ACHN (cell line): Measurements from ENCODE around the gene TECPR2.

Experiments
- DNase-seq: peaks from one replicate; pipeline ENCODE4 v3.0.0-alpha.2; 2015
- in situ Hi-C: cut with HindIII; loops from 2 replicates; pipeline ENCODE4 v1.10.0; 2017; ENCODE audit warnings: low sequenced_read_pairs, low pct_ligation_motif_present, low pct_unique_long_range_greater_than_20kb

The TECPR2 gene

DNA sequence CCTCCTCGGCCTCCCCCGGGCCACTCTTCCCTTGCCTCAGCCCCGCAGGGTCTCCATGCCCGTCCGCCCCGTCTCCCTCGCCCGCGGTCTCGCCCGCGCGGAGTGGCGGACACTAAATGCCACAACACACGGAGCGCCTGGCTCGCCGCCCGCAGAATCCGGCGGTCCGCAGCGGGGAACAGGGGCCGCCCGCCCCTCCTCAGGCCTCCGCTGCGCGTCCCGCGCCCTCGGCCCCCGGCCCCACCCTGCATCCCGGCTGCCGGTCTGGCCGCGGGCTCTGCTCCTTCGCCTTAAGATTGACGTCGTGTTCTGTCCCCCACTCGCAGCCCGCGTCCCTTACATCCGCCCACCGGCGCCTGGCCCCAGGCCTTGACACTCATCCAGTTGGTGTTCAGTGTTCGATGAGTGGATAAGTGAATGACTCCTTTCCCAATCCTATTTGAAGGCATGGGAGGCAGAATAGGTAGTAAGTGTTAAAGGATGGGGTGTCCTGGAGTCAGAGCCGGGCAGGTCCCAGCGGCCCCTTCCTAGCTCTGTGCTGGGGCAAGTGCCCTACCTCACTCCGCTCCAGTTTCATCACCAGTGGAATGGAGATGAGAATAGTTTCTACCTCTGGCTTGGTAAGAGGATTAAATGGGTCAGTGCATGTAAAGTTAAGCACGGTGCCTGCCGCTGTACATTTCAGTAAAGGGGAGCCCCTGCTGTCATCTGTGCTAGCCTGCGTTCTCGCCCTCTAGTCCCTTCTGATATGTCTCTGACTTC is 622 bp downstream of the TECPR2 start:
- in situ Hi-C loops: no loop called here
- DNase-seq: peak; percentile 21

DNA sequence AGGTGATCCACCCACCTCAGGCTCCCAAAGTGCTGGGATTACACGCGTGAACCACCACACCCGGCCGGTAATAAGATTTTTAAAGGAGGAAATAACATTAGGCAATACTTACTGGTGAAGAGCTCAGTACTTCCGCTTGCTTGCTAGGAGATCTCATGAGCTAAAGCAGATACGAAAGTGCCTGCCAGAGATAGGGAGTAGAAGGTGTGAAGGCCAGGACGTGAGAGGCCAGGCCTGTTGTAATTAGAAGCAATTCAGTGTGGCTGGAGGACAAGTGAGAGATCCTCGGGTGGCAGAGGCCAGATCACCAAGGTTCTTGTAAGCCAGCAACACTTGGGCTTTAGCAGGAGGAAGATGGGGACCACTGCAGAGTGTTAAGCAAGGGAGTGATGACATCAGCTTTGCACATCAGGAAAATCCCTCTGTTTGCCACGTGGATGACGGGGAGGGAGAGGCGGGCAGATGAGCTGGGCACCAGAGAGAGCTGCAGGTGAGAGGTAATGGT is 7.6 kb downstream of the TECPR2 start:
- in situ Hi-C loops: no loop called here
- no peak for DNase-seq

GRCh38 chr14:102371361-102371760 is 8.6 kb downstream of the TECPR2 start:
- in situ Hi-C loops: no loop called here
- no peak for DNase-seq

DNA sequence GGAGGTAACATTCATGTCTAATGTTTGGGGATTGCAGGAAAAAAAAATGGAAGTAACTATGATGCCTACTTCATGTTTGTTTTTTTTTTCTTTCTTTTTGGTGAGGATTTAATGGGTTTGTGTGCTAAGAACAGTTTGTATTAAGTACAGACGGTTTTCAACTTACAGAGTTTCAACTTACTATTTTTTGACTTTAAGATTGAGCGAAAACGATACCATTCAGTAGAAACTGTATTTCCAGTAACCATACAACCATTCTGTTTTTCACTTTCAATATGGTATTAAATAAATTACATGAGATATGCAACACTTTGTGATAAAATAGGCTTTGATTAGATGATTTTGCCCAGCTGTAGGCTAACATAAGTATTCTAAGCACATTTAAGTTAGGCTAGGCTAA is 10.4 kb downstream of the TECPR2 start:
- DNase-seq: no peak
- in situ Hi-C loops: no loop called here

GRCh38 chr14:102374264-102374663 is 11.5 kb downstream of the TECPR2 start:
- in situ Hi-C loops: no loop called here
- DNase-seq: no peak

DNA sequence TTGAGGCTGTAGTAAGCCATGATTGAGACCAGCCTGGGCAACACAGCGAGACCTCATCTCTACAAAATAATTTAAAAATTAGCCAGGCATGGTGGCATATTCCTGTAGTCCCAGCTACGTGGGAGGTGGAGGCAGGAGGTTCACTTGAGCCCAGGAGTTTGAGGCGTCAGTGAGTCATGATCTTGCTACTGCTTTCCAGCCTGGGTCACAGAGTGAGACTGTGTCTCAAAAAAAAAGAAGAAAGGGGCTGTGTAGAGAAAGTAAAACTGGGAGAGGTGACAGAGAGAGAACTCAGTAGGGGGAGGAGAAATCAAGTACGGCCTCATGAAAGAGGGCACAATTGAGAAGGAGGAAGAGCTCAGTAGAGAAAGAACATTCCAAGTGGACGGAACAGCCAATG is 12.4 kb downstream of the TECPR2 start:
- DNase-seq: no peak
- in situ Hi-C loops: no loop called here

GRCh38 chr14:102377696-102378095 is 15.0 kb downstream of the TECPR2 start:
- no peak for DNase-seq
- in situ Hi-C loops: no loop called here

GRCh38 chr14:102378830-102379229 is 16.1 kb downstream of the TECPR2 start:
- in situ Hi-C loops: no loop called here
- no peak for DNase-seq

DNA sequence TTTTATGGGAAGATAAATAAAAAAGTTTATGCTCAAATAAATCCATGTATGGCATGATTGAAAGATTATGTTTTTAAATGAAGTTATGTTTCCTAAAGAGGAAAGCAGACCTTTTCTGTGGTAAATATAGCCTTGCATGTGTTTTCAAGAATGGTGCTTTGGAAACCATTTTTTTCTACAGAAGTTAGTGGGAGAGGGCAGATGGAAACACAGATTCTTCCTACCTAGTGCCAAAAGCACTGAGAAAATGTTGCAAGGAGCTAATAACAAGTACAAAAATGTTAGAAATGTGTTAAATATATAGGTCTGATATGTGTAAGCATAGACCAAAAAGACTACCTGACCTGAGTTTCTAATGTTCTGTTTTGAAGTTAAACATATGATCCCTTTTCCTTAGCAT is 24.3 kb downstream of the TECPR2 start:
- no peak for DNase-seq
- in situ Hi-C loops: no loop called here

DNA sequence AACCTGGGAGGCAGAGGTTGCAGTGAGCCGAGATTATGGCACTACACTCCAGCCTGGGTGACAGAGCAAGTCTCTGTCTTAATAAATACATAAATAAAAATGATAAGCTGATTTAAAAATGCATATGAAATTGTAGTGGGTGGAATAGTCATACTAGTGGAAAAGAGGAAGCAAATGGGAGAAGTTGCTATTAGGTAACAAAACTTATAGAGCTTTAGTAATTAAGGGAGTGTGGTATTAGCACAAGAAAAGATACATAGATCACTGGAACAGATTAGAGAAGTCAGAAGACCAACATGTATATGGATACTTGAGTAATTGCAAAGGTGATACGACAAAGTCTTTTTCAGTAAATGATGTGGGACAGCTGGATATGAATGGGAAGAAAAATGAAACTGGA is 26.5 kb downstream of the TECPR2 start:
- in situ Hi-C loops: no loop called here

GRCh38 chr14:102390064-102390855 is 27.5 kb downstream of the TECPR2 start:
- DNase-seq: no peak
- in situ Hi-C loops: no loop called here

More for the DNA sequence above, 26.5 kb downstream of the TECPR2 start:
- DNase-seq: no peak

DNA sequence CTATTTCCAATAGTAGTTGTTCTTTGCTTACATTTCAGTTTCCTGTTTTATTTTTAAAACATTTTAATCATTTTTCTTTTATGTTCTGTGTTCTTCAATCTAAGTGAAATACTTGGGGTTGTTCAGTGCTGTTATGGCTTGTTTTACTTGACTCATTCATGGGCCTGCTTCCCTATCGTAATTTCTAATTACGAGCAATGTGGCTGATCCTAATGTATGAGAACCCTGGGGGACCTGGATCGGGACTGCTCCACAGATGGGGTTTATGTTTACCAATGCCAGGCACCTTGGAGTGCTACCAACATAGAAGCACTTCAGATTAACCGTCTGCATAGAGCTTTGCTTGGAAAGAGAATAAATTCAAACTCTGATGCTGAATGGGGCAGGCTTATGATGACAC is 29.8 kb downstream of the TECPR2 start:
- no peak for DNase-seq
- in situ Hi-C loops: no loop called here

DNA sequence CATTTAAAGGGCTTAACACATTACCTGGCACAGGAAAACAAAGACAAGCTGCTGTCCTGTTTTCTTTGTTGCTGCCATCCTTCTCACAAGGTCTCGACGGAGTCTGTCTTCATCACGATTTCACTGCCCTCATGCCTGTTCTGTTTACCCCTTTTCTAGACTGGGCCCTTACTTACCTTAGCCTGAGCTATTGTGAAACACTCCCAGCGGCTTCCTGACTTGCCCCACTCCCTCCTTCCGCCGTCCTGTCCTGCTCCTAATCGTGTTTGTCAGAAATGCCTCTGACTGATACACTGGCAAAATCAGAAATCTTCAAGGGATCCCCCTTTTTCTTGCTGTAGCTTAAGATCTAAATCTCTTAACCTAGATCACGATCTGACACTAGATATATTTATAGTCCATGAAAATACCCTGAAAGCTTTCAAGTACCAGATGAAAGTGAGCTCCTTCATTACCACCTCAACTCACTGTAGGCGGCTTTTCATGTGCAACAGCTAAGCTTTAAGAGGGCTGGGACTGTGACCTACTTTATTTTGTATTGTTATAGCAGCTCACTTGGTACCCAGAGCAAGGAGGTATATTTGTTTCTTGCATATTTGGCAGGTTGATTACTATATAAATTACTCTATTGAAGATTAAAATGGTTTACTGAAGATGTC is 32.1 kb downstream of the TECPR2 start:
- in situ Hi-C loops: no loop called here
- no peak for DNase-seq

DNA sequence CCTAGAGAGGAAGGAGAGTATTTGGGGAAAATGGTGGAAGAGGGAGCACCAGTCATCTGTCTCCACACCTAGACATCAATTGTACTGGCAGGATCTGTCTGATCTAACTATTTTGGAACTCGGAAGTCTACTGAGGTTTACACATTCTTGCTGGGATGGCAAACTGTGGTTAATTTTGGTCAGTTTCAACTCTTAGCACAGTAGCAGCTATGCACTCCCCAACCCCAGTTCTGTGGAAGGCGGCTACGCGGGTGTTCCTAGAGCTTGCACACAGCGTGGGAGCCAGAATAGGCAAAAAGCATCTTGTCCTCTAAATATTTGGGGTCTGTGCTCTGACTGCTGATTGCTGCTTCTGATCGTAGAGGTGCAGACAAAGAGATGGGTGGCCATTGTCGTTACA is 33.8 kb downstream of the TECPR2 start:
- no peak for DNase-seq
- in situ Hi-C loops: no loop called here

DNA sequence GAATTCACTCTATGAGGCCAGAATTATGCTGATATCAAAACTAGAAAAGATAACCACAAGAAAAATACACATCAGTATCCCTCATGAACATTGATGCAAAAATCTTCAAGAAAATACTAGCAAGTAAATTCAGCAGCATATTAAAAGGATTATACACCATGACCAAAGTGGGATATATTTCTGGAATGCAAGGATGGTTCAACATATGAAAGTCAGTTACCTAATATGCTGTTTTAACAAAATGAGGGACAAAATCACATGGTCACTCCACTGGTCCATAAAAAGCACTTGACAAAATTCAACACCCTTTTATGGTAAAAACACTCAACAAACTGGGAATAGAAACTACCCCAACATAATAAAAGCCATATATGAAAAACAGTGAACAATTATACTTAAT is 40.3 kb downstream of the TECPR2 start:
- DNase-seq: no peak
- in situ Hi-C loops: no loop called here

DNA sequence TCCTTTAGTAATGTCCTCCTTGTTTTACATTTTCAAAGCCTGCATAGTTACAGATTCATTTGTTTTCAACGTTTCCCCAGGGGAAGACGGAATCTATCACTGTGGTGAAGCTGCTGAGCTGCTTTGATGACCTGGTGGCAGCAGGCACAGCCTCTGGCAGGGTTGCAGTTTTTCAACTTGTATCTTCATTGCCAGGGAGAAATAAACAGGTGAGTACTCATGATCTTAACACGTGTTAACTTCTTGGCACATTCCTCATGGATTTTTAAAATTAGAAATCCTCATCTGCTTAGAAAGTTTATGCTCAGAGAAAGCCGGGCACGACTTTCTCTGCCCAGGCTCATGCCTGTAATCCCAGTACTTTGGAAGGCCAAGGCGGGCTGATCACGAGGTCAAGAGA is 44.5 kb downstream of the TECPR2 start:
- no peak for DNase-seq
- in situ Hi-C loops: no loop called here

GRCh38 chr14:102408724-102409123 is 46.0 kb downstream of the TECPR2 start:
- DNase-seq: no peak
- in situ Hi-C loops: no loop called here

- DNase-seq: no peak
- in situ Hi-C loops: no loop called here
These were observed 52.9 kb downstream of the TECPR2 start for GRCh38 chr14:102415671-102416070.

- no peak for DNase-seq
- in situ Hi-C loops: no loop called here
These were observed 54.3 kb downstream of the TECPR2 start for GRCh38 chr14:102417001-102417431.
